Measurements from ENCODE around the gene HADHB.

Gene HADHB

DNA sequence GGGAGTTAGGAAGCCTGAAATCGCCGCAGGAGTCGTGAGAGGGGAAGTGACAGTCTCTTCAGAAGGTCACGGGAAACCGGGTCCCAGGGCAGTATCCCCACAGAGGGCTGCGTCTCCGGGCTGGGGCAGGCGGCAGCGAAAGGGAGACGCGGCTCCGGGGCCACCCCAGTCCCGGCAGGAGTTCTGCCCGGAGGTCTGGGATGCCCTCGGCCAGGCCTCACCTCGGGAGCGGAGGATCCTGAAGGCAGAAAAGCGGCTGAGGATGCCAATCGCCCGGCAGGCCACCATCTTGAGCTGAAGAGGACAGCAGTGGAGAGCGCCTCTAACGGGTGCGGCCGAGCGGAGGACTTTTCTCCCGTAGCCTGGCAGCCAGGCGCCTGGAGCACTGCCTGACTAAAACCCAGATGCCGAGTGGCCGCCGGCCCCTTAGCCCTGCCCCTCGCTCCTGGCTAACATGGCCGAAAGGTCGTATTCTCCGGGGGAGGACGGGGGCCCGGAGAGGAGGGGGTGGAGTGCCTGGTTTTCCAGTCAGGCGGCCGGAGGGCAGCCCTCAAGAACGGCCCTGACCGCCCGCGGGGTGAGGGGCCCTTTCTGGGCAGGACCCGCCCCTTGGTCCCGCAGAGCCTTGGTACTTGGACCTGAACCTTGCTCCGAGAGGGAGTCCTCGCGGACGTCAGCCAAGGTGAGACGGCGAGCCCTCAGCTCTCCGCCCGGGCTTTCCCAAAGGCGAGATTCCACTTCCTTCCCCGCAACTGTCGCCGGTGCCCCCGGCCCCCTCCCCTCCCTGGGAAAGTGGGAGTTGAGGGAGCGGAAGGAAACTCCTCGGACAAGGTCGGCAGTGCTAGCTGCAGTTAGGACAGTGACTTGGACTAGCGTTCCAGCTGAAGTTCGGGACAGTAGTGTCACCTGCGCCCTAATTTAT, at the start of gene HADHB, which contains the start of gene HADHA:
Gene HADHB (plus strand): TSS at position 631 of the 922 bp plus-strand sequence. CDS start 9,316 bp downstream, outside the sequence.
Gene HADHA (minus strand): TSS at position 324 of the 922 bp plus-strand sequence. CDS start 36 bp downstream, at position 288.
- peak; percentile 37 for DNase-seq

DNA sequence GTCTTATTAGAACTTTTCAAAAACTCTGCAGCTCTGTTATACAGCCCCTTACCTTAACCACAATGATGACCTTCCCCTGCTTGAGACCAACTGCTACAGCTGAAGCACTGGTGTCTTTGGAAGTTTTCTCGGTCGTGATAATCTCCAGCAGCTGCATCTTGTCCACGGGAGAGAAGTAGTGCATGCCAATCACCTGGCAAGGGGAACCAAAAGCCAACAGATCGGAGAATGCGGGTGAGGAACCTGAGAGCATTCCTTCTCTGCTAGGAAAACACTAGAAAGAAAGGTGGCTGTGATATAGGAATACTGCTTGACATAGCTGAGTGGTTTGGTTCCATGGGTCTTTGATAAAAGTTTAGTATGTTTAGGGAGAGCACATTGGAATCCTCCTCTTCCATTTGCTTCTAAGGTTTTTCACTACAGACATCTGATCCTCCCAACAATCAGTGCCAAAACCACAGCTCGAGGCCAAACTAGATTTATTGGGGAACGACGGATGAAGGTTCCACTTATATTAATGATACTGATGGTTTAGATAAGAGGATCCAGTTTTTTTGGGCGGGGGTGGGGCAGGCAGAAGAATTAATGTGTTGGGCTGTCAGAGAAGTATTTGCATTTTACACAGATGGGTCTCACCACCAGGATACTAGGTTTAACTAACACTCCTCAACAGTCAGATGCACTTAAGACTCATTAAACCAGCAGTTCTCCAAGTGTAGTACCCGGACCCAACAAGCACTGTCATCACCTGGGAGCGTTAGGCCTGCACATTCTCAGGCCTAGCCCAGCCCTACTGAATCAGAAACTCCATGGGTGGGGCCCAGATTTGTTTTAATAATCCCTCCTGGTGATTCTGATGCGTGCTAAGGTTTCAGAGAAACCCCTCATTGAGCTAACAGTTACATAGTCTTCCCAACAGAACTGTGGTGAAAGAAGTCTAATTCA, 49.4 kb upstream of the HADHB start:
- no peak for DNase-seq

DNA sequence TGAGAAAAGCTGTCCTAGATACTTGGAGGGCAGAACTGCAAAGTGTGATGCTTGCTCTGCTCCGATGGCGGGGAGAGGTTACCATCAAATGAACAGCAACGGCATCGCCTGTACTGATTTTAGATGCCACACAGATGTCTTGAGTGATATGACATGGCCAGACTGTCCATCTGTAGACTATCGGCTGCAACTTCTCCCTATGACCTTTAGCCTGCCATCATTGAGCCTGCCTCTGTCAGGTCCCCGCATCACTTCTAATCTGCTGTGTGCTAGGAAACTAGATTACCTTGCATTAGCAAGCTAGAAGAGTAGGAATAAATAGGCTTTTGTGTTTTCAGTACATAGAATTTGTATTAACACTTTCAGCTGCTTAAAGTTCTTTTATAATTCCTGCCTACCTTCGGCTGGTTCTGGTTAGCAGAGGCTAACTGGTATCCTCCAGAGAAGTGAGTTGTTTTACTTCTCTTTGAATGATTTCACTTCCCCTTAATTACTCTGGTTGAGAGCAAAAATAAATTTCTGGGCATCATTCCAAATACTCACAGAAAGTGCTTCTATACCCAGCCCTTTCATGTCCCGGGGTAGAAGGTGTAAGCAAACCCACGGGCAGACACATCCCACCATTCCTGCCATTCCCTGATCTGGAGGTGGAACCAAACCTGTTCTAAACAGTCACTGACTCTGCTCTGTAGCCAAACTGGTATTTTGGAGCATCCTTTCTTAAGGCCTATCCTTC, 47.9 kb upstream of the HADHB start:
- no peak for DNase-seq

DNA sequence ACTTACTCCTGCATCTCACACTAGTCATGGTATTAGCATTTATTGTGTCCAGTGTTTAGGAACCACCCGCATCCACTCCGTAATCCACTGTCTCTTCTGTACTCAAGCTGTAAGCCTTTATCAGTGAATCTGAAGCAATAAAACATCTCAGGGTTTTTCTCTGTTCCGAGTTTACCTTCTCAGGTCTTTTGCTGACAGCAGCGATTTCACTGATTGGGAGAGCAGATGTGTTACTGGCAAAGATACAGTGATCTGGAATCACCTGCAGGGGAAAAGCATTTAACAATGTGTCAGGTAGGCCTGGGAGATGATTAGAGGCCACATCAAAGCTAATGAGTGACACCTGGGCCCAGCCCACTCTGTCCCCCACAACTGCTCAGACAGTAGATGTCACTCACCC, 47.2 kb upstream of the HADHB start:
- no peak for DNase-seq

DNA sequence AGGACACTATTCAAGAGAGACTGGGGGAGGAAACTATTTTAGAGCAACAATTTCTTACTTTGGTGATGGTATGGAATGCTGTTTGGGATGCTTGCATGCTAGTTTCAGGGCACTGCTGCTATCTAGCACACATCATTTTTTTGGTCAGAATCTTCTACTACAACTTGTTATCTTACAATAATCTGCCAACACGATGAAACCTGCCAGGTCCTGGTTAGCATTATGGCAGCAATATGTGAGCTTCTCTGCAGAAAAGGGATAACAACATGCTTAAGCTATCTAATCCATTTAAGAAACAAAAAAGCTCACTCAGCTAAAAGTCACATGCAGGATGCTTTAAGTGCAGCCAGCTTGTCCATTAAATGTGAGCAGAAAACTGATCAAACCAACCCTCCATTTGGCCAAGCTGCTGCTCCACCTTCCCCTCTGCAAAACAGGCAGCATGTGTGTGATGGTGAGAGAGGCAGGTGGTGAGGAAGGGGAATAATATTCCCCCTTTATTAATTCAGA, 41.7 kb upstream of the HADHB start:
- no peak for DNase-seq

DNA sequence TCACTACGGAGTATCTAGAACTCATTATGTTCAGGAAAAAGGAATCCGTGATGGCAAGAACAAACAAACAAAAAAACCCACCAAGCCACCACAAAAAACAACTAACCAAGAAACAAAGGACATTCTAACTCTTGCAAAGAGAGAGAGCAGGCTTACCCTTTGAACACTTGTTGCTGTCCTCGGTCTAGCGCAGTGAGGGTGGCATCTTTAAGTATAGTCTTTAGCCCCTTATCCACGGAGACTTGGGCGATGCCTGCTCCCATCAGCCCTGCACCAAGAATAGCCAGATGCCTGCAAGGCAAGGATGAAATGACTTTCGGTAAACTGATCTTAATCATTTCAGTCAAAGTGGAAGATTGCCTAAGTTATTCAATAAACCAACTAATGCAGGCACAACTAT, 40.8 kb upstream of the HADHB start:
- no peak for DNase-seq

DNA sequence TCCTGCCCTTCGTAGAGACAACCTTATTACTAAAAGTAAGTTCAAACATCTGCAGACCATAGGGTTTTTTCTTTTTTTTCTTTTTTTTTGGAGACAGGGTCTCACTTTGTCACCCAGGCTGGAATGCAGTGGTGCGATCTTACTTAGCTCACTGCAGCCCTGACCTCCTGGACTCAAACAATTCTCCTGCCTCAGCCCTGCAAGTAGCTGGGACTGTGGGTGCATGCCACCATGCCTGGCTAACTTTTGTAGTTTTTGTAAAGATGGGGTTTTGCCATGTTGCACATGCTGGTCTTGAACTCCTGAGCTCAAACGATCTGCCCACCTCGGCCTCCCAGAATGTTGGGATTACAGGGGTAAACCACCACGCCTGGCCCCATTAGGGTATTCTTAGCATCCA, 32.7 kb upstream of the HADHB start:
- no peak for DNase-seq

DNA sequence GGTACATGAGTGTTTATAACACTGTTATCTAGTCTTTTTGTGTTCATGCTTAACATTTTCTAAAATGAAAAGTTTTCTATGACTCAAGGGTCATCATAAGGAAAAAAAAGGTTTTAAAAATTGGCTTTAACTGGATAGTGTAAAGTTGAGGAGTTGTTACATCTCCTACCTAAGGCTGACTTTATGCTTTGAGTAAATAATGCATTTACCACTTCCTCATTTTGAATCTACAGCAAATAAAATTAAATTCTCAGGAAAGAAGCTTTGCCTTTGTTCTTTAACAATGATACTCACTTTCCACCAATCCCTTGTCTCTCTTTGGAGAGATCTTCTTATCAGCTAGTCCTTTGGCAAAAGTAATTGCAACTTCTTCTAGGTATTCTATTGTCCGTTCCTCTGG, 30.0 kb upstream of the HADHB start:
- DNase-seq, result no peak

DNA sequence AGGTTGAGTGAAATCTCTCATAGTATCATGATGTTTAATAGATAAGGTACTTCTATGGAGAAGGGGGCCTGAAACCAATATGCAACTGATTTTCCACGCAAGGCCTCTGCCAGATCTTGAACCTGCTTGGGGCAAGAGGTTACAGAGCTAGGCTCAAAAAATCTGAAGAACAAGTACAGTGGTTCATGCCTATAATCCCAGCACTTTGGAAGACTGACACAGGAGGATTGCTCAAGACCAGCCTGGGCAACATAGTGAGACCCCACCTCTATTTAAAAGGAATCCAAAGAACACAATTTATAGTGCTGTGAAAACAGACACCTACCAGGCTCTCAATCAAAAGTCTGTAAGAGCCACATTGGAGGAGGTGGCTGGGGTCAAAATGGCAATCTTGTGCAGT, 28.9 kb upstream of the HADHB start:
- DNase-seq, result no peak

DNA sequence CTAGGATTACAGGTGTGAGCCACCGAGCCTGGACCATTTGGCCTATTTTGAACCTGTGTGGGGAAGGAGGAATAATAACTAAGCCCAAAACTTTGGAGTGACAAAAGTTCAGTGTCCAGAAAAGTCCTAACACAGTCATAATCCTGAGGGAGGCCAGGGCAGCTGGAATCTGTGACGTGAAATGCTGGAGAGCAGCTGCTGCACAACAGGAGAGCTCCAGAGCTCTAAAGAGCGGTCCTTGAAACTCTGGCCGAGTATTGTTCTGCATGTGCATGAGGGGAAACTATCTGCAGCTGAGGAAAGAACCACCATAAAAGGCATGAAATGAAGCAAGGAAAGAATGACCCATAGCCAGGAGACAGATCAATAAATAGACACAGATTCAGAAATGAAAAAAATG, 28.2 kb upstream of the HADHB start:
- DNase-seq, result no peak

DNA sequence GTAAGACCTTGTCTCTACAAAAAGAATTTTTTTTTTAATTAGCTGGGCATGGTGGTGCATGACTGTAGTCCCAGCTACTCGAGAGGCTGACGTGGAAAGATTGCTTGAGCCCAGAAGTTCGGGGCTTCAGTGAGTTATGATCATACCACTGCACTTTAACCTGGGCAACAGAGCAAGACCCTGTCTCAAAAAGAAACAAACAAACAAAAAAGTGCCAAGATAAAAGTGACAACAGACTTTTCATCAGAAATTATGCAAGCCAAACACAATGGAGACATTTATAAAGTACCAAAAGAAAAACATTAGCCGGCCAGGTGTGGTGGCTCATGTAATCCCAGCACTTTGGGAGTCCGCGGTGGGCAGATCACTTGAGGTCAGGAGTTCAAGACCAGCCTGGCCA, 27.0 kb upstream of the HADHB start:
- DNase-seq, result no peak

DNA sequence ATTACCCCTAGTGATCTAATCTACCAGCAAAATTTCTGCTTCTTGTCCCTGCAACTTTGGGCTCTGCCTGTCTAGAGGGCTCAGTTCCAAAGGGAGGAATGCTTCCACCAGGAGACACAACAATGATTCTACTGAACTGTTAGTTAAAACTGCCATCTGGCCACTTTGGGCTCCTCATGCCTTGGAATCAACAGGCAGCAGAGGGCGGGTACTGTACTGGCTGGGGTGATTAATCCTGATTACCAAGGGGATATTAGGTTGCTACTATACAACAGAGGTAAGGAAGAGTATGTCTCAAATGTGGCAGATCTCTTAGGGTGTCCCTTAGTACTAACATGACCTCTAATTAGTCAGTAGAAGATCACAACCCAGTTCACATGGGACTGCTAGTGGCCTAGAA, 21.7 kb upstream of the HADHB start:
- no peak for DNase-seq

DNA sequence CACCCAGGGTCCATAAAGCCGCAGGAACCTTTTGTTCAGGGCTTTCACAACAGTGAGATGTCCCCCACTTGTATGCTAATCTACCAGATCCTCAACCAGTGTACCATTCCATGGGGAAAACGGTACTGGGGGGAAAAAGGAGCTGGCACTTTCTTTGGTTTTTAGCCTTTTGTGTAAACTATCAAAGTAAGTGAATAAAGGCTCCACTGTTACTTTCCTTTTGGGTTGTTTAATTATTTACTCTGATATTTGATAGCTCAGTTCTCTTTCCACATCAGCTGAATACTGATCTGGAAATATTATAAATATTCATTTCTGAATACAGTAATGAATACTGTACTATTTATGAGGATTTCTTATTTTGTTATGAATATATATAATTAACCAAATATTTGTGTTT, 20.6 kb upstream of the HADHB start:
- DNase-seq, result no peak

DNA sequence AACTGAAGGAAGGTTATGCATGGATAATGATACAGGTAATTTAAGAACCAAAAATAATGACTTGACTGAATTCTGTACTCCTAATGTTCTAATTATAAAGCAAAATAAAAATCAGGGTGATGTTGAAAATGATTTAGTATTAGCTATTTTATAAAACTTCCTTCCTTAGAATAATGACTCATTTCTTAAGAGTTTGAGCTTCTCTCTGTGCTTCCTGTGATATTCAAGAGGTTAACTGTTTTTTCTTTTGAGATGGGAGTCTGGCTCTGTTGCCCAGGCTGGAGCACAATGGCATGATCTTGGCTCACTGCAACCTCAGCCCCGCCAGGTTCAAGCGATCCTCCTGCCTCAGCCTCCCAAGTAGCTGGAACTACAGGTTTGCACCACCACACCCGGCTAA, 15.1 kb upstream of the HADHB start:
- DNase-seq, result no peak

DNA sequence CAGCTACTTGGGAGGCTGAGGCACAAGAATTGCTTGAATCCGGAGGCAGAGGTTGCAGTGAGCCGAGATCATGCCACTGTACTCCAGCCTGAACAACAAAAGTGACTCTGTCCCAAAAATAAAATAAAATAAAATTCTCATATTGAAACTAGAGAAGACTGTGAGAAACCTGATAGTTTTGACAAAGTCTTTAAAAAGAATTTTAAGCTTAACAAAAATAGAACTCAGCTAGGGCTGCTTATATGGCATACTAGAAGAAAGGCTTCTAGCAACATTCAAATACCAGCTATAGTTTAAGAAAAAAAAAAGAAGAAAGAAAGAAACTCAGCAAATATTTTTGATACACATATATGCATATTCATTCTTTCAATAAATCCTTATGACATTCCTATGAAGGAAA, 13.9 kb upstream of the HADHB start:
- DNase-seq, result no peak

DNA sequence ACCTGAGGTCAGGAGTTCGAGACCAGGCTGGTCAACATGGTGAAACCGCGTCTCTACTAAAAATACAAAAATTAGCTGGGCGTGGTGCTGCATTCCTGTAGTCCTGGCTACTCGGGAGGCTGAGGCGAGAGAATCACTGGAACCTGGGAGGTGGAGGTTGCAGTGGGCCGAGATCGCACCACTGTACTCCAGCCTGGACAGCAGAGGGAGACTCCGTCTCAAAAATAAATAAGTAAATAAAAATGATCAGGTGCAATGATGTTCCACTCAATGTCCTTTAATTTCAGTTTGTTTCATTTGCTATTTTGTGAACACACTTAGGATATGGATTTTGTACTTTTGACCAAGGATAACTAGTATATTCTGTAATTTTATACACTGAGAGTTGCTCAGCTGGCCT, 9.7 kb upstream of the HADHB start:
- no peak for DNase-seq

DNA sequence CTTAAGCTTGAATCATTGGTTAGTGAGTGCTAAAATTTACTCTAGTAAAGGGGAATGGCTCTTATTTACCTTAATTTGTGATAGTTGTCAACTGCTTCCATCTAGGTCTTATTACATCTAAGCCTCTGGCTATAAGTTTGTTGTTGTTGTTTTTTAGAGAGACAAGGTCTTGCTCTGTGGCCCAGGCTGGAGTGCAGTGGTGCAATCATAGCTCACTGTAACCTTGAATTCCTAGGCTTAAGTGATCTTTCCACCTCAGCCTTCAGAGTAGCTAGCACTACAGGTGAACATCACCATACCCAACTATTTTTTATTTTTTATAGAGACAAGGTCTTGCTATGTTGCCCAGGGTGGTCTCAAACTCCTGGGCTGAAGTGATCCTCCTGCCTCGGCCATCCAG, 6.9 kb upstream of the HADHB start:
- no peak for DNase-seq

DNA sequence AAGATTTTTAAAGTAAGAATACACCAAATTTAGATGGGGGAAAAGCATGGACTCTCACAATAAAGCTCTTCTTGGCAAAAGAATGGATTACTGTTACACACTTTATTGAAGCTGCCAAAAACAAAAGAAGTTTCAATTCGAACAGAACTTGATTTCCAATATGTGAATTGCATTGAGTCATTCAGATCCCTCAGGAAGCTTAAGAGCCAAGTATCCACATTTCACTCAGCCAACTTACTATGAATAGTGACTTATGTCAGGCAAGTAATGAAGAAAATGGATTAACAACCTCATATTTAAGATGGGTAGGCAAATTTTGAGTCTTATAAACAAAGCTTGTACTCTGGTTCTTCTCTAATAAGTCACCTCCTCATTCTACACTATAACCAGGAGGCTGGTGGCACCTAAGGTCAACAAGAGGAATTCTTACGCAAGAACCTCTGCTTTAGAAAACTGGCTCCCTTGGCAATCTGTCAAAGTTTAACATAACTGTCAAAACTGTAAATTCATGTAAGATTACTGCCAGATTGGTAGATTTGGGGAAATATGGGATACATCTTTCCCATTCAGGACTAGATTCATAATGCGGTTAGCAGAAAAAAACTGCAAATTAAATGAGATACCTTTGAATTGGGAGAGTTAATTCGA, 6.3 kb upstream of the HADHB start:
- DNase-seq, result no peak

DNA sequence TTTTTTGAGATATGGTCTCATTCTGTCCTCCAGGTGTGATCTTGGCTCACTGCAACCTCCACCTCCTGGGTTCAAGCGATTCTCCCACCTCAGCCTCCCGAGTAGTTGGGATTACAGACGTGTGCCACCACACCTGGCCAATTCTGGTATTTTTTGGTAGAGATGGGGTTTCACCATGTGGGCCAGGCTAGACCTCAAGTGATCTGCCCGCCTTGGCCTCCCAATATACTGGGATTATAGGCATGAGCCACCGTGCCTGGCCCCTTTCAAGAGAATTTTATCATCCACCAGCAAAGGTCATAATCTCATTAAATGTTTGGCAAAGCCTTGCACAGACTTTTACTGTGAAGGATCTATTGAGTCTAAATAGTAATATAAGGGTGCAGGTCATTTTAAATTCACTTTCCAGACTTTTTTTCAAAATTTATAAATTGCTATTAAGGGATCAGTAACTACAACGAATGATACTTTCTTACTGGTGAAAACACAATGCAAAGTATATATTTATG, 2.8 kb upstream of the HADHB start:
- DNase-seq, result no peak

DNA sequence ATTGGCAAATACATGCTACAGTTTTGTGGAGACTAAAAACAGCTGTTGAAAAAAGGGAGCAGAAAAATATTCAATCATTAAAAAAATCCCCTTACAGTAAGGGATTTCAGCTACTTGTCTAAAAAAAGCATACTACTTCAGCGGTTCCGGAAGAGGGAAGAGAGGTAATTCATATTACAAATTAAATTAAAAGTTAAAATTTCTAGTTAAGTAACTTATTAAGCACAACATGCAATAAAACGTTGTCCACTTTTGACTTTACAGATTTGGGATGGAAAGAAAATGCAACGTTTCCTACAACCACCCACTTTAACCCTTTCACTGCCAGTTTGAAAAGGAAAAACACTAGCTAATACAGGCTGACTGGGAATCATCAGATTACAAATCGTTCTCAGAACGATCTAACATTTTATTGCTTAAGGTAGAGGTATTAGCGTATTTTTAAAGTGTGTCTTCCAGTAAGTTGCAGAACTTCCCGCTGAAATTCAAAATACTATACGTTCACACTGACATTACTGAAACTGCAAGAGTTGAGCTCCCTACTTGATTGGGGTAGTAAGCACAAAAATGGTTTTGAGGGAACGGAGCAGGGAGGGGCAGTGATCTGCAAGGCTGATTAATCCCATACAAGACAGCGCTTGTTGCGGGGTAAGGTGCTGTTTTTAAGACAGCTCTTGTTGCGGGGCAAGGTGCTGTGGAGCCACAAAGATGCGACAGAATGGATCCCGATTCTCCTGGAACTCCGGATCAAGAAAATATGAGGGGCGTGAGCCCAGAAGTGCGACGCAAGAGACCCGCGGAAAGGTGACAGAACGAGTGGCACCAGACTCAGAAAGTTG, 1.1 kb upstream of the HADHB start:
- DNase-seq, result no peak

DNA sequence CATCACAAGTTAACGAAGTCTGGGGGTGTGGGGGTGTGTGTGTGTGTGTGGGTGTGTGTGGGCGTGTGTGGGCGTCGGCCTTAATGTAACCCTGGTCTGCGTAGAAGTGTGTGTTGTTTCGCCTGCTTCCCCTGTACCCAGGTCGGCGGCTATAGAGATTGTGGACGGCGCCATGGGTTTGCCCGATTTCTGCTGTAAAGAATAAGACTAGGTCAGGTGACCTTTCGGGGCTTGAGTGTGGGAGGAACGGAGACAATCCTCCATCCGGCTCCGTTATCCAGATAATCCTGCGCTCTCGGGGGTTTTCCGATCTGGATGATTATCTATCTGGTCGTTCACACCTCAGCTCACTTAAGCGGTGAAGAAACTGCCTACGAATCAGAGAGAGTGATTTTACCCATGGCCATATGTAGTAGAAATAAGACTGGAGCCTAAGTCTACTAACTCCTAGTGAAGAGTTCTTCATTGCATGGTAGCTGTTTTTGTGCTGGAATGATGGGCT, 543 bp downstream of the HADHB start:
- DNase-seq, result no peak
